Measurements from ENCODE around the gene ZNF507. TPM values are rescaled to one million over a fixed set of nuclear protein-coding genes. Genes with fewer than 3 reads are reported as not detected.

Gene ZNF507
- polyA plus RNA-seq, 3 donors, result 0.08 to 0.39 (median 0.10) TPM

DNA sequence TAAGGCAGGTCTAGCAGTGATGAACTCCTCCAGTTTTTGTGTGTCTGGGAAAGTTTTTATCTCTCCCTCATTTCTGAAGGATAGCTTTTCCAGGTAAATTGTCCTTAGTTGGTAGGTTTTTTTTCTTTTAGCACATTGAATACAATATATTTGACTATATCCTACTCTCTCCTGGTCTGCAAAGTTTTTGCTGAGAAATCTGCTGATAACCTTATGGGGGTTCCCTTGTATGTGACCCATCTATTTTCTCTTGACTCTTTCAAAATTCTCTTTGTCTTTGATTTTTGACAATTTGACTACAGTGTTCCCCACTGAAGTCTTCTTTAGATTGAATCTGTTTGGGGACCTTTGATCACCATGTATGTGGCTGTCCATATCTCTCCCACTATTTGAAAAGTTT is 42.6 kb upstream of the ZNF507 start:
- Mint-ChIP-seq H3K36me3 (no peaks in the 10 kb centered on the region), H3K9me3 (peaks cover 11 to 24% (median 17%) of the 10 kb centered on the region in 7 donors), H3K27me3 (ENCODE audit: low read depth in 3 of 3) (peaks cover 12 to 38% (median 16%) of the 10 kb centered on the region in 3 donors), H3K4me3 (no peak overlapping the region), H3K27ac (no peak overlapping the region), H3K4me1 (no peaks in the 10 kb centered on the region)
- Histone ChIP-seq H3K4me1 (ENCODE audit: control insufficient read depth in 1 of 2, insufficient read depth in 2 of 2, low read length in 2 of 2) (no peaks in the 10 kb centered on the region), H4K20me1 (ENCODE audit: insufficient read depth, low read length) (no peaks in the 10 kb centered on the region), H3K36me3 (replicated peaks in 1 of 2; ENCODE audit: control insufficient read depth in 1 of 2, insufficient read depth in 2 of 2, low read length in 2 of 2) (no peaks in the 10 kb centered on the region), H3K27me3 (ENCODE audit: control insufficient read depth in 2 of 2, insufficient read depth in 2 of 2, low read length in 2 of 2) (peaks cover 6 to 12% of the 10 kb centered on the region in 2 donors), H3K9ac (ENCODE audit: insufficient read depth, low read length, poor library complexity, severe bottlenecking) (no peak overlapping the region), H3K4me3 (replicated peaks in 1 of 3; ENCODE audit: low read depth in 2 of 3, low read length in 3 of 3) (no peak overlapping the region), H3K9me3 (replicated peaks in 1 of 2; ENCODE audit: control insufficient read depth in 1 of 2, insufficient read depth in 1 of 2, low read length in 2 of 2) (peaks cover 8 to 10% of the 10 kb centered on the region in 2 donors), H3K27ac (ENCODE audit: low read depth in 1 of 2, low read length in 2 of 2) (no peak overlapping the region), H2AFZ (ENCODE audit: insufficient read depth, low read depth, low read length, poor library complexity, severe bottlenecking) (no peak overlapping the region), H3K4me2 (replicated peaks; ENCODE audit: extremely low read depth, low read length, poor library complexity, severe bottlenecking) (no peak overlapping the region), H3K79me2 (ENCODE audit: insufficient read depth, low read length) (no peaks in the 10 kb centered on the region)
- intact Hi-C loops (cut with micrococcal nuclease), result no loop called here
- no peak for TF ChIP-seq CTCF (IDR thresholded peaks at IDR 0.05)
- no peak for DNase-seq

- Histone ChIP-seq H3K27ac (ENCODE audit: low read depth in 1 of 2, low read length in 2 of 2) (no peak overlapping the region), H3K79me2 (ENCODE audit: insufficient read depth, low read length) (no peaks in the 10 kb centered on the region), H3K4me3 (replicated peaks in 1 of 3; ENCODE audit: low read depth in 2 of 3, low read length in 3 of 3) (no peak overlapping the region), H3K9ac (ENCODE audit: insufficient read depth, low read length, poor library complexity, severe bottlenecking) (no peak overlapping the region), H2AFZ (ENCODE audit: insufficient read depth, low read depth, low read length, poor library complexity, severe bottlenecking) (no peak overlapping the region), H3K4me2 (replicated peaks; ENCODE audit: extremely low read depth, low read length, poor library complexity, severe bottlenecking) (no peak overlapping the region), H4K20me1 (ENCODE audit: insufficient read depth, low read length) (no peaks in the 10 kb centered on the region), H3K27me3 (ENCODE audit: control insufficient read depth in 2 of 2, insufficient read depth in 2 of 2, low read length in 2 of 2) (peaks cover 6 to 12% of the 10 kb centered on the region in 2 donors), H3K4me1 (ENCODE audit: control insufficient read depth in 1 of 2, insufficient read depth in 2 of 2, low read length in 2 of 2) (no peaks in the 10 kb centered on the region), H3K9me3 (replicated peaks in 1 of 2; ENCODE audit: control insufficient read depth in 1 of 2, insufficient read depth in 1 of 2, low read length in 2 of 2) (peaks cover 8 to 10% of the 10 kb centered on the region in 2 donors), H3K36me3 (replicated peaks in 1 of 2; ENCODE audit: control insufficient read depth in 1 of 2, insufficient read depth in 2 of 2, low read length in 2 of 2) (no peaks in the 10 kb centered on the region)
- Mint-ChIP-seq H3K4me3 (no peak overlapping the region), H3K4me1 (no peaks in the 10 kb centered on the region), H3K27ac (no peak overlapping the region), H3K36me3 (no peaks in the 10 kb centered on the region), H3K27me3 (ENCODE audit: low read depth in 3 of 3) (peaks cover 12 to 37% (median 15%) of the 10 kb centered on the region in 3 donors), H3K9me3 (peaks cover 11 to 24% (median 17%) of the 10 kb centered on the region in 7 donors)
- intact Hi-C loops (cut with micrococcal nuclease), result no loop called here
- no CpG with 5 or more reads among the region's 1 CpG for WGBS (ENCODE audit: insufficient coverage)
- TF ChIP-seq CTCF (IDR thresholded peaks at IDR 0.05), result no peak
- no peak for DNase-seq
Measured at GRCh38 chr19:32303193-32303592, 42.2 kb upstream of the ZNF507 start.
